ENCODE data around the gene HJURP.
A peak's percentile ranks its signal among the peaks of the same experiment; 100 is the strongest.

The HJURP gene

GRCh38 chr2:233849607-233850271, 4.6 kb downstream of the HJURP start:
- no peak for DNase-seq (ENCODE audit: low spot score)

DNA sequence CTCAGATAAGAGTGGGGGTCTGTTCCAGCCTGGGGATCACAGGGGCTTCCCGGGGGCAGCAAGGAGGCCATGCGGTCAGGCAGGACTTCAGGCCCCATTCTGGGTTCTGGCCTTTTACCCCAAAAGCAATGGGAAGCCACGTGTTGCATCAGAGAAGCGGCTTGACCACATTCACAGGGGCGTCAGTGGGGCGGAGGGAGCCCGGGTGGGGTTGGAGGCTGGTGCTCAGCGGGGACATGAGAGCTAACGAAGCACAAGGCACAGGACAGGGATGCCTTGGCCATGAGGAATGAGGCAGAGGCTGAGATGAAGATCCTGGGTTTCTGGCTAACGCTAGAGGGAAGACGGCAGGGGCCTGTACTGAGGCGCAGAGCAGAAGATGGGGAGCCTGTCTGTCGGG, 6.1 kb downstream of the HJURP start:
- DNase-seq (ENCODE audit: low spot score) = no peak

DNA sequence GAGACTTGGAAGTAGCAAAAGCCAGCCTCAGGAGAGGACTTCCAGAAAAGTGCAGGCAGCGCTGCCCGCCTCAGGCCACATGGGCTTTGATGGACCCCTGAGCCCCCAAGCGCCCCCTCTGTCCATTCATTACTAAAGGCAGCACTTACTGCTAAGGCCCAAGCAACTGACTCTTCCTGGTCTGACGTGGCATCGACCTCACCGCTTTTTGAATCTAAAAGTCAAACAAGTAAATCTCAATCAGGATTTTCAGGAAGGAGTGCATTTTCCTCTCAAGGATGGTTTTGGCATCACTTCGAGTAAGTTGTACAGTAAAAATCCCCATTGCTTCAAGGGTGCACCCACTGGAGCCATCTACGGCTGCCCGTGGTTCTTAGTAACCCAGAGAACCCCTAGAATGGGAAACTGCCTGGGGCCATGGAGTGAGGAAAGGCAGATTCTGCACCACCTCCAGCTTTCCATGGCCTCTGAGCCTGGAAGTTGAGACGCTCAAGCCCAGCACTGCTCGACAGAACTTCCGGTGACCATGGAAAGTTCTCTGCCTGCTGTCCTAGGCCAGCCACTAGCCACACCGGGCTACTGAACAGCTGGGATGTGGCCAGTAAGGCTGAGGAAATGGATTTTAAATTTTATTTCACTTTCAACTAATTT, 7.0 kb downstream of the HJURP start:
- DNase-seq (ENCODE audit: low spot score) = no peak

DNA sequence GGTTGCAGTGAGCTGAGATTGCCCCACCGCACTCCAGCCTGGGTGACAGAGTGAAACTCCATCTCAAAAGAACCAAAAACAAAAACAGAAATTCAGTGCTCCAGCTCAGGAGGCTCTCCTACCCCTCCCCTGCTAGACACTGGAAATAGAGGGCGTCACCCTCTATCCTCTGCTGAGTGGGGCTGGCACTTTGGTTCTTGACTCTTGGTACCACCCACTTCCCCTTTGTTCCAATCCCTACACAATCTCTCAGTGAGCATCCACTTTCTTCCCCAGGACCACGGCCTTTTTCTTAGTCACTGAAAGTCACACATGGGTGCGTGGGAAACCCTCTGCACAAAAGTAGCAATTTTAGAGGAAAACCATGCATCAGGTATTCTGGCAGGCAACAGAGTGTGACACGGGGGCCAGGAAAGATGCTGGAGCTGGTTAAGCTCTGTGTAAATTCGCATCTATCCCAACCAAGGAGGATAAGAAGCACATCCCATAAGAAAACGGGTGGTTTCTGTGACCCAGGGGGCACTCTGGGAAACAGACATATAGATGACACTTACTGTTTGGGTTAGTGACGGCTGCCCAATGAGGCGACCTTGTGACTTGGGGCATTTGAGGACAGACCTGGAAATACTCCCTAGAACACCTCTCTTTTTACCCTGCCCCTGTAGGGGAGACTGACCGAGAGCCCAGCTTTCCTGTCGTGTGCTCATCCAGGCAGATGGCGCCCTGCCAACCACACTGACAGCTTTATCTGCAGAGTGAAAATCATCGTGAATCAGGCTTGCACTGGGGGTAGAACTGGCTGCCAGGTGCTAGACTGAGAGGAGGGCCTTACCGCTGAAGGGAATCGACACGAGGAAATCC, 7.7 kb downstream of the HJURP start:
- DNase-seq (ENCODE audit: low spot score) = no peak

GRCh38 chr2:233845301-233846060, 8.9 kb downstream of the HJURP start:
- no peak for DNase-seq (ENCODE audit: low spot score)

GRCh38 chr2:233844836-233845235, 9.5 kb downstream of the HJURP start:
- no peak for DNase-seq (ENCODE audit: low spot score)

- no peak for DNase-seq (ENCODE audit: low spot score)
Measured at GRCh38 chr2:233844064-233844807, 10.1 kb downstream of the HJURP start.

DNA sequence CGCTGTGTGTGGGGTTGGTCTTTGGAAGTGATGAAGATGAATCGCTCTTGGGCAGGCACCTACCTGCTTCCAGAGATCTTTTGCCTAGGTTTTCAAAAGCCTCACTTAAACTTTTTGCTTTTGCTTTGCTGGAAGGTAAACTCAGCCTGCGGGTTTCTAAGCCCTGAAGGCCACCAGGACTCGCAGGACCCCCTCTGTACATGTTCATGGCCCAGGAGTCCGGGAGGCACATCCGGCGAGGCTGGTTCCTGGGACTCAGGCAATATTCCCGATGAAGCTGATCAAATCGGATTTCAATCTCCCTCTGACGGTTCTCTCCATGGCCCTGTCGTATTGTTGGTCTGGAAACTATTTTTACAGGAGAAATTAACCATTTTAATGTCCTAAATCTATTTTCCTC, 13.2 kb downstream of the HJURP start:
- DNase-seq (ENCODE audit: low spot score) = no peak

DNA sequence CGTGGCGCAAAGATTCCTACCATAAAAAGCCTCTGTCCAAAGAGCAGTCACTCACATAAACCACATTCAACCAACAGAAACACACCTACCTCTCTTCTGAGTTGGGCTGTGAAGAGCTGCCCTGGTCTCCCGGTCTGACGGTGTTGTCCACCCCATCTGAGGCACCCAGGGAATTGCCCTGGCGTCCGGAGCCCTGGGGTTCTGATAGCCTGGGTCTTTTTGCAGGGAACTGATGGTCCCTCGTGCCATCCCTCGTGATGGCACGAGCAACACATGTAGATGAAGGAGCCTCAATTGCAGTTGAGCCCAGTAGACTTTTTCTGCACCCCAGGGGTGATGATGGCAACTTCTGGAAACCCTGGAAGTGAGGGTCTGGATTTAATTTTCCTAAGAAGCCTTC, 13.8 kb downstream of the HJURP start:
- no peak for DNase-seq (ENCODE audit: low spot score)

DNA sequence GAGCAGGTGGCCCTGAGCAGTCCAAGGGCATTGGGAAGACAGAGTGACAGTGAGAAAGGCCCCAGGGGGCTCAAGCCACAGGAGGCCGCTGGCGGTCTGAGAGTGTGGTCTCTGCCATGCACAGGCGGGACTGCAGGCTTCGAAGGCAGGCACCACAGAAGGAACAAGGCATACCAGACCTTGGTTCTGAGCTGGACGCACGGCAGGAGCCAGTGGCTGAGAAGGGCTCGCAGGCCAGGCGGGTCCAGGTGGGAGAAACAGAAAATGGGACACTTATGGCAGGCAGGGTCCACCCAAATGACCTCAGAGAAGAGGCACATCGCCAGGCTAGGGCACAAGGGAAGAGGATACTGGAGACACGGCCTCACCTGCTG, 14.9 kb downstream of the HJURP start:
- peak; percentile 31 for DNase-seq (ENCODE audit: low spot score)

GRCh38 chr2:233838726-233839446, 15.4 kb downstream of the HJURP start:
- peak; percentile 48 for DNase-seq (ENCODE audit: low spot score)

DNA sequence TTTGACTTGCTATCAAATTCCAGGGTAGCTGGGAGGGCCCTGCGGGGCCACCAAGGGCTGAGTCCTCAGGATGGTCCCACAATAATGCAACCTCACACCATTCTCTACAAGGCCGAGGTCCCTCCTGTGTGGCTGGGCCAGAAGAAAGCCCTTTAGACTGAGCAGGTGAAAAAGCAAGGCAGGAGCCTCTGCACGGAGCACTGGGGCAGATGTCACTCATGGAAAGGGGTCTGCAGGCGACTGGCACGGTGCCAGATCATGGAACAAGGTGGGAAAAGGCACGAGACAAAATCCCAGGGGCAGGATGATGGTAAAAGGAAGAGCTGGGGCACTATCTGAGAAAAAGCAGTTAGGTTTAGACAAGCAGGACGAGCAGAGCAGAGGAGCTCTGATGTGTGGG, 16.1 kb downstream of the HJURP start:
- peak; percentile 28 for DNase-seq (ENCODE audit: low spot score)

DNA sequence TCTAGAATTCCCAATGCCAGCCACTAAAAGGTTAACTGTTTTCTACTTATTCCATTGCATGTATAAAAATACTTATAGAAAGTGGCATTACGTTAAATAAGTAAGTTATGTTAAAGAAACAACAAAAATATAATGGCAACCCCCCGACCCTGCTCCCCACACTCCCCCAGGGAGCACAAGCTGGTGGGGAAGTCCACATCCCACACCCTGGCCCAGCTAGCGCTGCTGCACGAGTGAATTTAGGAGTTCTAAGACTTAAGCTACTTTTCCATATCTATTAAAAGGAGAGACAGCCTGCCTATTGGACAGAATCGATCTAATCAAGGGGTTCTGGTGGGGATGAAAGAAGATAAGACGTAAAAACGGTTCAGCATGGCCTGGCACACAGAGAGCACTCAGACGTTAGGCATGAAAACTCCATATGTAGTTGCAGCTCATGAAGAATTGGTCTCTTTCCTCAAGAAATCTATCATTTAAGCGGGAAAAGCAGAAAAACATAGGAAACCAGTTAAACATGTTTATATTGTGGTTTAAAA, 16.6 kb downstream of the HJURP start:
- peak; percentile 37 for DNase-seq (ENCODE audit: low spot score)

GRCh38 chr2:233836359-233836758, 18.0 kb downstream of the HJURP start:
- DNase-seq (ENCODE audit: low spot score) = no peak

DNA sequence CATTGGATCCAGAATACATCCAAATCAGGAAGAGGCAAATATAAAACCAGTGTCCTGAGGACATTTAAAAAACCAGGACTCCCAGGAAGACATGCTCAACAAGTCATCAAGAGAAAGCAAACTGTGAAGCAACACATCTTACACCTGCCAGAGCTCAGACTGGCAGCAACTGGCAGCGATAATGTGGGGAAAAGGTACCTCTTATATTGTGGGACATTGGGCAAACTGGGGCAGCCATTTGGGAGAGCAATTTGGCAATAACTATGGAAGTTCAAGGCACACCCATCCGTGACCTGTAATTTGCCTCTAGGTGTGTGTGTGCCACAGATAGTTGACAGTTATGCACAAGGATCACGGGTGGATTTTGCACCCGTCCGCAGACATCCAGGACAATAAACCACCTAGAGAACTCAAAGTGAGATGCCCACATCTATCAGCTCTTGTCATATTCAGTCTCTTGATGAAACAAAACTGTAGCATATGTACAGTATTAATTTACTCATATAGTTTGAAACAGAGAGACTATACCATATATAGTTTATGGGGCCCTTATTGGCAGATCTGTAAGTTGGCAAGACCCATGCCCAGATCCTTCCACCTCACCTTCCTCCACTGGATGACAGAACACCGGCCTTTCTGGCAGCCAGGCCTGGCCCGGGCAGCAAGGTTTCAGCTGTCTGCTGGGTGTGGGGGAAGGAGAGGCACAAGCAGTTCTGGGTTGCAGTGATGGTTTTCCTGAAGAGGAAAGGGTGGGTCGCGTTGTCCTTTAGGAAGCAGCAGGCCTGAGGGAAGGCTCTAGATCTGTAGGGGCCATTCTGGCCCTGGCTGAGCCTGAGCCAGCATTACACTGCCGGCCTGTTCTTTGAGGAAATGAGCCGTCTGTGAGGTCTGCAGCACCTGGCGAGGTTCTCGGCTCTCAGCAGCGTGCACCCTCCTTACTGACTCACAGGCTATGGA, 18.8 kb downstream of the HJURP start:
- peak; percentile 38 for DNase-seq (ENCODE audit: low spot score)

DNA sequence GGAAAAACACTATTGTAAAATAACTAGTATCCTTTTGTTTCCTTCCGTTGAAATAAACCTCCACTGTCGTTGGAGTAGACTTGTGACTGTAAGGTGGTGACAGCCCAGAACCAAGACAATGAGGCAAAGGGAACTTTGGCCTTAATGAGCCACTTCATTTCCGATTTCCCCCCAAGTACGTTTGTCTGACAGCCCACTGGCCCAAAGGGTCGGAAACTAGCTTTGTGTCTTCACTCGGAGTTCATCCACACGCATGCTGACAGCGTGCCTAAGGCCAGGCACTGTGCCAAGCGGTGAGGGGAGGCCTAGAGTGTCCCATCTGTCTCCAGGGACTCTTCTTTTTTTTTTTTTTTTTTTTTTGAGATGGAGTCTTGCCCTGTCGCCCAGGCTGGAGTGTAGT, 21.0 kb downstream of the HJURP start:
- peak; percentile 52 for DNase-seq (ENCODE audit: low spot score)

GRCh38 chr2:233832869-233833311, 21.4 kb downstream of the HJURP start:
- peak; percentile 61 for DNase-seq (ENCODE audit: low spot score)

GRCh38 chr2:233832414-233832813, 21.9 kb downstream of the HJURP start:
- DNase-seq (ENCODE audit: low spot score) = no peak

DNA sequence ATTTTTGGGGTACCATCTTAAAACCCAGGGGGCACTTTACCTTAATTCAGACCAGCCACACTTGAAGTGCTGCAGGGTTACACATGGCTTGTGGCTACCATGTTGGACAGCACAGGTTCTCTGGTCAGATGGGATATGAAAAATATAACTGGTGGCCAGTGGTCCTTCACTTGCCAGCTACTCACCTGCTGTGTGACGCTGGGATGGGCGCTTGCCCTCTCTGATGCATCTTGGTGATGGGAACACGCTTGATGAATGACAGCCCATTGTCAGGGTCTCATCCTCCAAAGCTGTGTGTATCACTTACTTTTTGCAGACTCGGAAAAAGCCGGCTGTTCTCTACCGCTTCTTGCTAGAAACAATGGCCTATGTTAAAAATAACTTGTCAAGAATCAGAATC, 22.5 kb downstream of the HJURP start:
- peak; percentile 33 for DNase-seq (ENCODE audit: low spot score)
